Heart left ventricle (tissue), 13 donors: Measurements from ENCODE around the gene STXBP6.

Experiments
- POLR2A ChIP-seq, 2 donors: fragments of 450-650 bp; IDR thresholded peaks; one replicate each; pipeline ENCODE4 v1.6.1; 2017; ENCODE audit warnings: antibody characterized with exemption in 2 of 2, mild to moderate bottlenecking in 2 of 2, moderate library complexity in 2 of 2
- TF ChIP-seq, protein P1 (sequence below), 12 donors: fragments of 200-600 bp; sonication (generic) in 4 of 12; IDR thresholded peaks; one replicate each; pipeline versions ENCODE4 v1.5.0 to v1.8.0; 2018 to 2022; ENCODE audit warnings: antibody characterized with exemption in 12 of 12, mild to moderate bottlenecking in 5 of 12
- donor health status: ischemic (EF 13 %, LVEDD 7.1; RV severe dilation, severe dysfunction).
- donor health status: DM: no; HTN: yes; CAD: no.
- donor health status: DM: no; HTN: no; CAD: no.
- donor health status: ischemic (EF 25% LVEDD 6.9; RV normal size, moderate dysfunction).
- donor health status: ischemic (EF 25% LVEDD 5.7; RV mildly dilated, moderate dysfunction).
- donor health status: ischemic (EF 35%, LVEDD 5.7; RV mildly dilated, moderate dysfunction).
- donor health status: nonischemic (EF 11% LVEDD 7.7; RV severe dilation, severe dysfunction).
- donor health status: DM: yes; HTN: yes; CAD: no.
- donor health status: PGD.
- donor health status: ischemic (EF 29% LVEDD 5.4; RV normal size, mild dysfunction).
- donor health status: nonischemic (EF 23%, LVEDD 6.1; RV moderate dilation, normal function).

DNA sequence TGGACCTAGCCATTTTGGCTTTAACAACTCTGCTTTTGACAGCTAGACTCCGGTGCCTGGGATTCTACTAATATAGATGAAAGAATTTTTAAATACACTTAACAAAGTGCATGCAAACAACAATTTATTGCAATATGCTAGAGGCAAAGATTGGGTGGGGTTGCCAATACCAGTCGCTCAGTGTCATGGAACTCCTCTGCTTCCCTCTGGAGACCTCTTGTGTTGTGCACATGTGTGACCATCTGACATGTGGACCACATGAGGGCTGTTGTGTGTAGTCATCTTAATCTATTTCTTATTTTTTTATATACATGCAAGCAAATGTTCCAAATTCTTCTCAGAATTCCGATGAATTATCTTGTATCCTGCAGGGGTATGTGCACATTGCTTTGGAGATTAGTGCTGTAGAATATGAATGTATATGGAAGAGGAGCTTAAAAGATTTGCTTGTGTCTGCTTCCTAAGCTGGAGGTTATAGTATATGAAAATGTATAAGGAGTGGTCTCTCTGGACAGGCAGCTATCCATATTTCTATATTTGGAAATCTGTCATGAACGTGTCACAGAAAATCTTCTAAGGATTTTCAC is 24.2 kb upstream of the STXBP6 start:
- TF ChIP-seq, protein P1, sequence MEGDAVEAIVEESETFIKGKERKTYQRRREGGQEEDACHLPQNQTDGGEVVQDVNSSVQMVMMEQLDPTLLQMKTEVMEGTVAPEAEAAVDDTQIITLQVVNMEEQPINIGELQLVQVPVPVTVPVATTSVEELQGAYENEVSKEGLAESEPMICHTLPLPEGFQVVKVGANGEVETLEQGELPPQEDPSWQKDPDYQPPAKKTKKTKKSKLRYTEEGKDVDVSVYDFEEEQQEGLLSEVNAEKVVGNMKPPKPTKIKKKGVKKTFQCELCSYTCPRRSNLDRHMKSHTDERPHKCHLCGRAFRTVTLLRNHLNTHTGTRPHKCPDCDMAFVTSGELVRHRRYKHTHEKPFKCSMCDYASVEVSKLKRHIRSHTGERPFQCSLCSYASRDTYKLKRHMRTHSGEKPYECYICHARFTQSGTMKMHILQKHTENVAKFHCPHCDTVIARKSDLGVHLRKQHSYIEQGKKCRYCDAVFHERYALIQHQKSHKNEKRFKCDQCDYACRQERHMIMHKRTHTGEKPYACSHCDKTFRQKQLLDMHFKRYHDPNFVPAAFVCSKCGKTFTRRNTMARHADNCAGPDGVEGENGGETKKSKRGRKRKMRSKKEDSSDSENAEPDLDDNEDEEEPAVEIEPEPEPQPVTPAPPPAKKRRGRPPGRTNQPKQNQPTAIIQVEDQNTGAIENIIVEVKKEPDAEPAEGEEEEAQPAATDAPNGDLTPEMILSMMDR (IDR thresholded peaks at IDR 0.05) = no peak
- no peak for TF ChIP-seq POLR2A (IDR thresholded peaks at IDR 0.05)
